ENCODE measurements around the gene COLGALT1. TPM values are rescaled to one million over a fixed set of nuclear protein-coding genes. Genes with fewer than 3 reads are reported as not detected.

Gene COLGALT1
- total and polyA plus RNA-seq, 2 experiments from 2014 or later: 18.2 to 63.4 TPM

DNA sequence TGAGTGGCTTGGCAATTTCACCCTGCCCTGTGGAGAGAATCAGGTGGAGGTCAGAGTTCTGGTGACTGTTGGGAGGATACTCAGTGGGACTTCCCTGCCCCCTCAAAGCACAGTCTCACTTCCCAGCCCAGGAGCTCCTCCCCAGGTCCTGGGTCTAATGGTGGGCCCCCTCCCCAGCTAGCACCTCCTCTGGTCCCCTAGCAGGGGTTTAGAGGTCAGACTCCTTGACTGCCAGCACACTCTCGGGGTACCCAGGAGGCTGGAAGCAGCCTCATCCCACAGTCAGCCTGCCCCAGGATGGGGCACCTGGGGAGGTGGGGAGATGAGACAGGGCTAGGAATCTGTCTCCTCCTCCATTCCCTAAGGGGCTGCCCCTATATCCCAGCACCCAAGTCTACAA, 65.2 kb downstream of the COLGALT1 start:
- no peaks in the 10 kb centered on the region for H4K20me1 ChIP-seq (replicated peaks; ENCODE audit: insufficient read depth)
- no peaks in the 10 kb centered on the region for H3K9me2 ChIP-seq (ENCODE audit: insufficient read depth)
- Mint-ChIP-seq H3K4me3 (no peak overlapping the region), H3K36me3 (ENCODE audit: low read depth) (peaks cover 73% of the 10 kb centered on the region), H3K27ac (no peak overlapping the region), H3K27me3 (ENCODE audit: insufficient read depth, low read depth, poor library complexity) (peaks cover 15% of the 10 kb centered on the region), H3K9me3 (no peaks in the 10 kb centered on the region; the same call in 2 of the 3 replicates), H3K4me1 (peaks cover 6% of the 10 kb centered on the region; the same call in 2 of the 3 replicates)
- no peak for TF ChIP-seq ETS1 (IDR thresholded peaks at IDR 0.05)
- no peak for TF ChIP-seq POLR2AphosphoS5 (IDR thresholded peaks at IDR 0.05; ENCODE audit: low read depth)
- TF ChIP-seq, protein P1, sequence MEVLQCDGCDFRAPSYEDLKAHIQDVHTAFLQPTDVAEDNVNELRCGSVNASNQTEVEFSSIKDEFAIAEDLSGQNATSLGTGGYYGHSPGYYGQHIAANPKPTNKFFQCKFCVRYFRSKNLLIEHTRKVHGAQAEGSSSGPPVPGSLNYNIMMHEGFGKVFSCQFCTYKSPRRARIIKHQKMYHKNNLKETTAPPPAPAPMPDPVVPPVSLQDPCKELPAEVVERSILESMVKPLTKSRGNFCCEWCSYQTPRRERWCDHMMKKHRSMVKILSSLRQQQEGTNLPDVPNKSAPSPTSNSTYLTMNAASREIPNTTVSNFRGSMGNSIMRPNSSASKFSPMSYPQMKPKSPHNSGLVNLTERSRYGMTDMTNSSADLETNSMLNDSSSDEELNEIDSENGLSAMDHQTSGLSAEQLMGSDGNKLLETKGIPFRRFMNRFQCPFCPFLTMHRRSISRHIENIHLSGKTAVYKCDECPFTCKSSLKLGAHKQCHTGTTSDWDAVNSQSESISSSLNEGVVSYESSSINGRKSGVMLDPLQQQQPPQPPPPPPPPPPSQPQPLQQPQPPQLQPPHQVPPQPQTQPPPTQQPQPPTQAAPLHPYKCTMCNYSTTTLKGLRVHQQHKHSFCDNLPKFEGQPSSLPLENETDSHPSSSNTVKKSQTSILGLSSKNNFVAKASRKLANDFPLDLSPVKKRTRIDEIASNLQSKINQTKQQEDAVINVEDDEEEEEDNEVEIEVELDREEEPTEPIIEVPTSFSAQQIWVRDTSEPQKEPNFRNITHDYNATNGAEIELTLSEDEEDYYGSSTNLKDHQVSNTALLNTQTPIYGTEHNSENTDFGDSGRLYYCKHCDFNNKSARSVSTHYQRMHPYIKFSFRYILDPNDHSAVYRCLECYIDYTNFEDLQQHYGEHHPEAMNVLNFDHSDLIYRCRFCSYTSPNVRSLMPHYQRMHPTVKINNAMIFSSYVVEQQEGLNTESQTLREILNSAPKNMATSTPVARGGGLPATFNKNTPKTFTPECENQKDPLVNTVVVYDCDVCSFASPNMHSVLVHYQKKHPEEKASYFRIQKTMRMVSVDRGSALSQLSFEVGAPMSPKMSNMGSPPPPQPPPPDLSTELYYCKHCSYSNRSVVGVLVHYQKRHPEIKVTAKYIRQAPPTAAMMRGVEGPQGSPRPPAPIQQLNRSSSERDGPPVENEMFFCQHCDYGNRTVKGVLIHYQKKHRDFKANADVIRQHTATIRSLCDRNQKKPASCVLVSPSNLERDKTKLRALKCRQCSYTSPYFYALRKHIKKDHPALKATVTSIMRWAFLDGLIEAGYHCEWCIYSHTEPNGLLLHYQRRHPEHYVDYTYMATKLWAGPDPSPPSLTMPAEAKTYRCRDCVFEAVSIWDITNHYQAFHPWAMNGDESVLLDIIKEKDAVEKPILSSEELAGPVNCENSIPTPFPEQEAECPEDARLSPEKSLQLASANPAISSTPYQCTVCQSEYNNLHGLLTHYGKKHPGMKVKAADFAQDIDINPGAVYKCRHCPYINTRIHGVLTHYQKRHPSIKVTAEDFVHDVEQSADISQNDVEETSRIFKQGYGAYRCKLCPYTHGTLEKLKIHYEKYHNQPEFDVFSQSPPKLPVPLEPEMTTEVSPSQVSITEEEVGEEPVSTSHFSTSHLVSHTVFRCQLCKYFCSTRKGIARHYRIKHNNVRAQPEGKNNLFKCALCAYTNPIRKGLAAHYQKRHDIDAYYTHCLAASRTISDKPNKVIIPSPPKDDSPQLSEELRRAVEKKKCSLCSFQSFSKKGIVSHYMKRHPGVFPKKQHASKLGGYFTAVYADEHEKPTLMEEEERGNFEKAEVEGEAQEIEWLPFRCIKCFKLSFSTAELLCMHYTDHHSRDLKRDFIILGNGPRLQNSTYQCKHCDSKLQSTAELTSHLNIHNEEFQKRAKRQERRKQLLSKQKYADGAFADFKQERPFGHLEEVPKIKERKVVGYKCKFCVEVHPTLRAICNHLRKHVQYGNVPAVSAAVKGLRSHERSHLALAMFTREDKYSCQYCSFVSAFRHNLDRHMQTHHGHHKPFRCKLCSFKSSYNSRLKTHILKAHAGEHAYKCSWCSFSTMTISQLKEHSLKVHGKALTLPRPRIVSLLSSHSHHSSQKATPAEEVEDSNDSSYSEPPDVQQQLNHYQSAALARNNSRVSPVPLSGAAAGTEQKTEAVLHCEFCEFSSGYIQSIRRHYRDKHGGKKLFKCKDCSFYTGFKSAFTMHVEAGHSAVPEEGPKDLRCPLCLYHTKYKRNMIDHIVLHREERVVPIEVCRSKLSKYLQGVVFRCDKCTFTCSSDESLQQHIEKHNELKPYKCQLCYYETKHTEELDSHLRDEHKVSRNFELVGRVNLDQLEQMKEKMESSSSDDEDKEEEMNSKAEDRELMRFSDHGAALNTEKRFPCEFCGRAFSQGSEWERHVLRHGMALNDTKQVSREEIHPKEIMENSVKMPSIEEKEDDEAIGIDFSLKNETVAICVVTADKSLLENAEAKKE (CRISPR knock-in tag; IDR thresholded peaks at IDR 0.05): no peak
- TF ChIP-seq EZH2 (IDR thresholded peaks at IDR 0.05; ENCODE audit: low read depth, unreplicated experiment): no peak
- TF ChIP-seq REST (IDR thresholded peaks at IDR 0.05; ENCODE audit: unreplicated experiment): no peak
- no peak for TF ChIP-seq EZH2phosphoT487 (IDR thresholded peaks at IDR 0.05; ENCODE audit: unreplicated experiment)
- no peak for TF ChIP-seq ZNF114 (CRISPR knock-in tag; IDR thresholded peaks at IDR 0.05)
- no peak for TF ChIP-seq ZNF331 (CRISPR knock-in tag; IDR thresholded peaks at IDR 0.05; ENCODE audit: low read depth)
- TF ChIP-seq JUNB (IDR thresholded peaks at IDR 0.05; ENCODE audit: unreplicated experiment): no peak
- H3K4me3 ChIP-seq: no peak overlapping the region
- no peak overlapping the region for H3K4me2 ChIP-seq
- no peak overlapping the region for H3K27ac ChIP-seq (ENCODE audit: low read depth)
- no peaks in the 10 kb centered on the region for H3K79me2 ChIP-seq (replicated peaks; ENCODE audit: insufficient read depth)
- no peak overlapping the region for H2AFZ ChIP-seq
- peaks cover 6% of the 10 kb centered on the region; the same call in 1 of the 2 replicates for H3F3A ChIP-seq (replicated peaks; ENCODE audit: low read depth)
- no peak for ATAC-seq
- H3K36me3 ChIP-seq (ENCODE audit: insufficient read depth): 0 out of 2 replicates have a peak, but pooled peaks cover 4% of the 10 kb centered on the region
- no peak for DNase-seq (ENCODE audit: low spot score)
- H3K4me1 ChIP-seq (ENCODE audit: insufficient read depth): peaks cover 2% of the 10 kb centered on the region; the same call in 1 of the 2 replicates
- H3K27me3 ChIP-seq (ENCODE audit: insufficient read depth): no peaks in the 10 kb centered on the region
